Calu3 (cell line): Measurements from ENCODE around the gene TRIM7. TPM values are rescaled to one million over a fixed set of nuclear protein-coding genes. Genes with fewer than 3 reads are reported as not detected.

Experiments used
- BruUV-seq: library from RNA; stranded (reverse); fragments of 400-500 nt; replicated peaks from 2 replicates; lab custom pipeline; 2021; lab: Mats Ljungman, UMichigan
- CTCF ChIA-PET: fragments of 300-600 bp; sonication (Branson Sonifier 250); formaldehyde crosslinking; loops from one replicate; lab custom pipeline; 2022; ENCODE audit warnings: antibody characterized with exemption; lab: Charles Lee
- DNase-seq: peaks from one replicate; pipeline ENCODE4 v3.0.0; 2022
- H3K27ac Mint-ChIP-seq: one replicate; pipeline ENCODE4 v1.8.0; 2022; ENCODE audit warnings: mixed read lengths; ENCODE audit not compliant: unreplicated experiment
- H3K27me3 Mint-ChIP-seq: one replicate; pipeline ENCODE4 v1.8.0; 2022; ENCODE audit warnings: mixed read lengths; ENCODE audit not compliant: unreplicated experiment
- H3K36me3 Mint-ChIP-seq: one replicate; pipeline ENCODE4 v1.8.0; 2022; ENCODE audit warnings: mild to moderate bottlenecking, moderate library complexity, mixed read lengths; ENCODE audit not compliant: insufficient read depth, unreplicated experiment
- H3K4me1 Mint-ChIP-seq: one replicate; pipeline ENCODE4 v1.8.0; 2022; ENCODE audit warnings: mild to moderate bottlenecking, low read depth, mixed read lengths; ENCODE audit not compliant: unreplicated experiment
- H3K4me3 Mint-ChIP-seq: one replicate; pipeline ENCODE4 v1.8.0; 2022; ENCODE audit warnings: mild to moderate bottlenecking, low read depth, moderate library complexity, mixed read lengths; ENCODE audit not compliant: unreplicated experiment
- H3K9me3 Mint-ChIP-seq: one replicate; pipeline ENCODE4 v1.8.0; 2022; ENCODE audit warnings: low read depth, mixed read lengths; ENCODE audit not compliant: unreplicated experiment
- CTCF ChIP-seq: fragments of 200-600 bp; IDR thresholded peaks from one replicate; pipeline ENCODE4 v1.8.0; 2022; ENCODE audit warnings: antibody characterized with exemption; ENCODE audit not compliant: unreplicated experiment
- intact Hi-C: fragments of 100-400 bp; cut with micrococcal nuclease; formaldehyde crosslinking; loops from one replicate; pipeline ENCODE4 v1.10.0; 2022; ENCODE audit not compliant: unreplicated experiment
- total RNA-seq: library from RNA; stranded (reverse); gene quantifications from 2 replicates; pipeline ENCODE4 v1.2.3, GENCODE V29; 2022

The TRIM7 gene
- total RNA-seq, 1 experiment from 2014 or later = 2.4 TPM

- no peak for TF ChIP-seq CTCF
- no TSS peak for BruUV-seq
- CTCF ChIA-PET = interaction anchor here (0.8 to 3.7 kb wide), 2 partner anchors 17 to 381 kb away, joined by 4 to 24 read pairs; no protein-coding TSS in a partner anchor
- Mint-ChIP-seq H3K9me3 (no peaks in the 10 kb centered on the region), H3K36me3 (peaks cover 67% of the 10 kb centered on the region), H3K27me3 (peaks cover 17% of the 10 kb centered on the region), H3K27ac (peak overlapping the region; percentile 100), H3K4me3 (peak overlapping the region; percentile 93), H3K4me1 (peaks cover 49% of the 10 kb centered on the region)
- no peak for DNase-seq
- intact Hi-C loops = loop anchor here (1.0 kb wide), 1 partner anchor 17 kb away; no protein-coding TSS in a partner anchor
Measured at GRCh38 chr5:181189962-181190710, 14.9 kb downstream of the TRIM7 start.

GRCh38 chr5:181189363-181189961 is 15.5 kb downstream of the TRIM7 start:
- CTCF ChIA-PET = interaction anchor here (0.8 to 3.7 kb wide), 3 partner anchors 16 to 380 kb away, joined by 4 to 24 read pairs (median 5); no protein-coding TSS in a partner anchor

GRCh38 chr5:181188700-181189362 is 16.2 kb downstream of the TRIM7 start:
- Mint-ChIP-seq H3K4me1 (peaks cover 56% of the 10 kb centered on the region), H3K4me3 (peak overlapping the region; percentile 93), H3K9me3 (no peaks in the 10 kb centered on the region), H3K36me3 (peaks cover 75% of the 10 kb centered on the region), H3K27ac (peak overlapping the region; percentile 100), H3K27me3 (peaks cover 17% of the 10 kb centered on the region)
- no peak for TF ChIP-seq CTCF
- intact Hi-C loops = loop anchor here (1.0 kb wide), 2 partner anchors 18 to 33 kb away; no protein-coding TSS in a partner anchor
- CTCF ChIA-PET = interaction anchor here (0.8 to 3.7 kb wide), 6 partner anchors 10 to 380 kb away, joined by 3 to 24 read pairs (median 4); partner anchors contain the start of gene RACK1
- BruUV-seq = no TSS peak
- DNase-seq = peak; percentile 84

More at GRCh38 chr5:181189363-181189961, 15.5 kb downstream of the TRIM7 start:
- no peak for TF ChIP-seq CTCF
- Mint-ChIP-seq H3K4me1 (peaks cover 51% of the 10 kb centered on the region), H3K27ac (peak overlapping the region; percentile 100), H3K27me3 (peaks cover 17% of the 10 kb centered on the region), H3K36me3 (peaks cover 69% of the 10 kb centered on the region), H3K4me3 (peak overlapping the region; percentile 93), H3K9me3 (no peaks in the 10 kb centered on the region)
- intact Hi-C loops = loop anchor here (1.0 kb wide), 1 partner anchor 18 kb away; no protein-coding TSS in a partner anchor
- BruUV-seq = no TSS peak
- DNase-seq = no peak
